GM10266 (cell line): Measurements from ENCODE around the gene IL17A.
A peak's percentile ranks its signal among the peaks of the same experiment; 100 is the strongest.

Experiments
- DNase-seq: peaks from one replicate; pipeline ENCODE4 v3.0.0; 2012; ENCODE audit errors: extremely low spot score
- CTCF ChIP-seq: IDR thresholded peaks from 2 replicates; pipeline ENCODE4 v1.5.1; 2012; ENCODE audit warnings: mild to moderate bottlenecking, low read depth; ENCODE audit not compliant: control insufficient read depth, insufficient read depth; ENCODE audit errors: missing control alignments

Gene IL17A

GRCh38 chr6:52155791-52156576, 30.2 kb upstream of the IL17A start:
- TF ChIP-seq CTCF, result no peak
- peak; percentile 15 for DNase-seq

- TF ChIP-seq CTCF, result no peak
- DNase-seq, result peak; percentile 19
Observed at GRCh38 chr6:52157301-52157941, 28.8 kb upstream of the IL17A start.

- no peak for DNase-seq
- no peak for TF ChIP-seq CTCF
Observed at GRCh38 chr6:52160472-52161104, 25.6 kb upstream of the IL17A start.

- no peak for DNase-seq
- TF ChIP-seq CTCF, result no peak
Observed at GRCh38 chr6:52161689-52162438, 24.3 kb upstream of the IL17A start.

GRCh38 chr6:52162940-52163908, 23.0 kb upstream of the IL17A start:
- DNase-seq, result peak; percentile 35

More at GRCh38 chr6:52162940-52163908, 23.0 kb upstream of the IL17A start:
- peak; percentile 73 for TF ChIP-seq CTCF
